SU-DHL-6 (cell line): ENCODE measurements around the gene ALG8.

Source experiments
- EZH2phosphoT487 ChIP-seq: fragments of 200-600 bp; sonication (generic), shearing (Covaris generic); conservative IDR thresholded peaks from 2 replicates; pipeline ENCODE4 v1.6.1; 2018; ENCODE audit warnings: mild to moderate bottlenecking, antibody characterized with exemption, low read length, moderate library complexity, mixed read lengths
- TF ChIP-seq, protein P1 (sequence below): fragments of 200-600 bp; sonication (generic); IDR thresholded peaks from one replicate; pipeline ENCODE4 v1.5.1; 2017; ENCODE audit warnings: antibody characterized with exemption, mild to moderate bottlenecking, low read length, moderate library complexity; ENCODE audit not compliant: insufficient read depth, poor library complexity, severe bottlenecking

DNA sequence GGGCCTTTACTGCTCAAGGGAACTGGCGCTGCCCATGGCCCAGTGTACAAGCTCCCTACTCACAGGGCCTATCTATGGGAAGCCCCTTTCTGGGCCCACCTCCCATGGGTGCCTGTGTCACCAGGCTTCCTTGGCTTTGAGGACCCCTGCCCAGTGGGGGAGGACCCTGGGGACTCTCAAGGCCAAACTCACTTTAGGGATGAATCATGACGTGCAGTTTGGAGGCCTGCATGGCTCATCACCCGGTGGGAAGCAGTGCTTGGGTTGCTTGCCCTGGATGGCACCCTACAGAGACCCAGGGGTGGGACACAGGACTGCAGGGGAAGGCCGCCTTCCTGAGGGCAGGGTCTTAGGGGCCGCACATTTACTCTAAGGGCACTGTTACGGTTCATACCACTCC, 32.5 kb upstream of the ALG8 start:
- TF ChIP-seq, protein P1, sequence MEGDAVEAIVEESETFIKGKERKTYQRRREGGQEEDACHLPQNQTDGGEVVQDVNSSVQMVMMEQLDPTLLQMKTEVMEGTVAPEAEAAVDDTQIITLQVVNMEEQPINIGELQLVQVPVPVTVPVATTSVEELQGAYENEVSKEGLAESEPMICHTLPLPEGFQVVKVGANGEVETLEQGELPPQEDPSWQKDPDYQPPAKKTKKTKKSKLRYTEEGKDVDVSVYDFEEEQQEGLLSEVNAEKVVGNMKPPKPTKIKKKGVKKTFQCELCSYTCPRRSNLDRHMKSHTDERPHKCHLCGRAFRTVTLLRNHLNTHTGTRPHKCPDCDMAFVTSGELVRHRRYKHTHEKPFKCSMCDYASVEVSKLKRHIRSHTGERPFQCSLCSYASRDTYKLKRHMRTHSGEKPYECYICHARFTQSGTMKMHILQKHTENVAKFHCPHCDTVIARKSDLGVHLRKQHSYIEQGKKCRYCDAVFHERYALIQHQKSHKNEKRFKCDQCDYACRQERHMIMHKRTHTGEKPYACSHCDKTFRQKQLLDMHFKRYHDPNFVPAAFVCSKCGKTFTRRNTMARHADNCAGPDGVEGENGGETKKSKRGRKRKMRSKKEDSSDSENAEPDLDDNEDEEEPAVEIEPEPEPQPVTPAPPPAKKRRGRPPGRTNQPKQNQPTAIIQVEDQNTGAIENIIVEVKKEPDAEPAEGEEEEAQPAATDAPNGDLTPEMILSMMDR, result no peak
- no peak for TF ChIP-seq EZH2phosphoT487
